Measurements from ENCODE around the gene ARMC7.
A peak's percentile ranks its signal among the peaks of the same experiment; 100 is the strongest.
"Not testable (repeated sequence)": the region's sequence is repeated elsewhere in the genome, so short reads cannot be mapped to it uniquely, and the experiment has no call there.

Gene ARMC7

GRCh38 chr17:75109407-75110233 is at the start of gene ARMC7:
Gene ARMC7 (plus strand): TSS chr17:75109969. CDS start chr17:75110289, 320 bp downstream.
- DNase-seq (ENCODE audit: low read depth in 2 of 2), result peak; percentile 83 to 86

- DNase-seq (ENCODE audit: low read depth in 2 of 2), result no peak
Measured at GRCh38 chr17:75060434-75061054, 49.2 kb upstream of the ARMC7 start.

GRCh38 chr17:75061055-75061438 is 48.7 kb upstream of the ARMC7 start:
- no peak for DNase-seq (ENCODE audit: low read depth in 2 of 2)

GRCh38 chr17:75061618-75062017 is 48.2 kb upstream of the ARMC7 start:
- no peak for DNase-seq (ENCODE audit: low read depth in 2 of 2)

- no peak for DNase-seq (ENCODE audit: low read depth in 2 of 2)
Measured at GRCh38 chr17:75063201-75063600, 46.6 kb upstream of the ARMC7 start.

- no peak for DNase-seq (ENCODE audit: low read depth in 2 of 2)
Measured at GRCh38 chr17:75063626-75064025, 46.1 kb upstream of the ARMC7 start.

- DNase-seq (ENCODE audit: low read depth in 2 of 2), result no peak
Measured at GRCh38 chr17:75064040-75064439, 45.7 kb upstream of the ARMC7 start.

GRCh38 chr17:75064460-75064859 is 45.3 kb upstream of the ARMC7 start:
- DNase-seq (ENCODE audit: low read depth in 2 of 2), result no peak

GRCh38 chr17:75064867-75065561 is 44.8 kb upstream of the ARMC7 start:
- no peak for DNase-seq (ENCODE audit: low read depth in 2 of 2)

GRCh38 chr17:75065562-75066151 is 44.1 kb upstream of the ARMC7 start:
- DNase-seq (ENCODE audit: low read depth in 2 of 2), result no peak

- no peak for DNase-seq (ENCODE audit: low read depth in 2 of 2)
Measured at GRCh38 chr17:75067856-75068255, 41.9 kb upstream of the ARMC7 start.

- DNase-seq (ENCODE audit: low read depth in 2 of 2), result no peak
Measured at GRCh38 chr17:75068750-75069149, 41.0 kb upstream of the ARMC7 start.

- DNase-seq (ENCODE audit: low read depth in 2 of 2), result no peak
Measured at GRCh38 chr17:75069783-75070182, 40.0 kb upstream of the ARMC7 start.

GRCh38 chr17:75071478-75072271 is 38.1 kb upstream of the ARMC7 start:
- DNase-seq (ENCODE audit: low read depth in 2 of 2), result not testable (repeated sequence)

- not testable (repeated sequence) for DNase-seq (ENCODE audit: low read depth in 2 of 2)
Measured at GRCh38 chr17:75072909-75073308, 36.9 kb upstream of the ARMC7 start.

- no peak for DNase-seq (ENCODE audit: low read depth in 2 of 2)
Measured at GRCh38 chr17:75073618-75074047, 36.1 kb upstream of the ARMC7 start.

- DNase-seq (ENCODE audit: low read depth in 2 of 2), result no peak
Measured at GRCh38 chr17:75074532-75074931, 35.2 kb upstream of the ARMC7 start.

GRCh38 chr17:75075597-75076336 is 34.0 kb upstream of the ARMC7 start:
- no peak for DNase-seq (ENCODE audit: low read depth in 2 of 2)

GRCh38 chr17:75077072-75077495 is 32.7 kb upstream of the ARMC7 start:
- DNase-seq (ENCODE audit: low read depth in 2 of 2), result no peak

GRCh38 chr17:75077496-75078283 is 32.1 kb upstream of the ARMC7 start:
- DNase-seq (ENCODE audit: low read depth in 2 of 2), result peak in 1 of 2 donors; percentile 8

All from stimulated activated CD8-positive, alpha-beta memory T cell treated with anti-CD3 and anti-CD28 coated beads, Interleukin-7, amount 100 ng/mL, for 1 hour (primary cell).